Thymus (tissue), 11 donors: ENCODE measurements around the gene TRAPPC3L. TPM values are rescaled to one million over a fixed set of nuclear protein-coding genes. Genes with fewer than 3 reads are reported as not detected.

ENCODE experiments used
- DNase-seq, 9 donors: peaks; one replicate each; pipeline ENCODE4 v3.0.0-alpha.2; 2013; ENCODE audit warnings: low spot score in 9 of 9, low read depth in 6 of 9, missing footprints in 1 of 9
- H3K27ac ChIP-seq, 2 donors: one replicate each; pipeline ENCODE4 v1.5.1; 2013; ENCODE audit warnings: control low read depth in 1 of 2, low read depth in 1 of 2, low read length in 1 of 2, mild to moderate bottlenecking in 1 of 2, moderate library complexity in 1 of 2
- H3K27me3 ChIP-seq, 2 donors: one replicate each; pipeline ENCODE4 v1.5.1; 2013; ENCODE audit warnings: low read length in 1 of 2; ENCODE audit not compliant: control insufficient read depth in 2 of 2, insufficient read depth in 1 of 2
- H3K36me3 ChIP-seq, 2 donors: one replicate each; pipeline ENCODE4 v1.5.1; 2013; ENCODE audit warnings: low read length in 1 of 2, mild to moderate bottlenecking in 1 of 2, moderate library complexity in 1 of 2; ENCODE audit not compliant: control insufficient read depth in 2 of 2, insufficient read depth in 2 of 2
- H3K4me1 ChIP-seq, 2 donors: one replicate each; pipeline ENCODE4 v1.5.1; 2013; ENCODE audit warnings: low read length in 2 of 2; ENCODE audit not compliant: control insufficient read depth in 2 of 2, insufficient read depth in 2 of 2
- H3K4me3 ChIP-seq, 2 donors: one replicate each; pipeline ENCODE4 v1.5.1; 2013; ENCODE audit warnings: low read length in 2 of 2, control low read depth in 1 of 2, mild to moderate bottlenecking in 1 of 2
- H3K9me3 ChIP-seq, 2 donors: one replicate each; pipeline ENCODE4 v1.5.1; 2013; ENCODE audit warnings: low read length in 1 of 2, mild to moderate bottlenecking in 1 of 2; ENCODE audit not compliant: control insufficient read depth in 2 of 2, insufficient read depth in 1 of 2
- WGBS: extraction: QIAGEN DNeasy Blood & Tissue Kit; methylation state at CpG from one replicate; pipeline ENCODE4 v1.1.7; 2013; 5-methylcytosine and 5-hydroxymethylcytosine counted together
- polyA plus RNA-seq: library from polyadenylated mRNA; stranded (reverse); fragments of 200-250 nt; gene quantifications from one replicate; pipeline ENCODE4 v1.2.3, GENCODE V29; 2013
- total RNA-seq: library from RNA; stranded (reverse); fragments of 120-200 nt; gene quantifications from one replicate; pipeline ENCODE4 v1.2.4, GENCODE V29; 2013
- donor health status: healthy.

TRAPPC3L gene
- total and polyA plus RNA-seq, 2 donors = 0.14 to 0.18 TPM

DNA sequence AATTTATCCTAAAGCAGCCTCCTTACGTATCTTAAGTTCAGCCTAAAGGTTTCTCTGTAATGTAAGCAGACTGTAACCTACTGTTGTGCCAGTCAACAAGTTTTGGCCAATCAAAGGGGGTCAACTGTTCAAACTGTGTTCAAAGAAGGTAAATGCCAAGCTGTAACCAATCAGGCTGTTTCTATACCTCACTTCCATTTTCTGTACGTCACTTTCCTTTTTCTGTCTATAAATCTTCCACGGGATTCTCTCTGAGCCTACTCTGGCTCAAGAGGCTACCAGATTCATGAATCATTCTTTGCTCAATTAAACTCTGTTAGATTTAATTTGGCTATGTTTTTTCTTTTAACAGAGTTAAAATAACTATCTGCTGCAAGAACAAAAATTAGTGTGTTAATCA lies 89.4 kb downstream of the TRAPPC3L start:
- H3K36me3 ChIP-seq = no peaks in the 10 kb centered on the region
- no peaks in the 10 kb centered on the region for H3K9me3 ChIP-seq
- H3K4me3 ChIP-seq = no peak overlapping the region
- no peaks in the 10 kb centered on the region for H3K27me3 ChIP-seq
- H3K4me1 ChIP-seq = peaks cover 0 to 1% of the 10 kb centered on the region in 2 donors
- no peak for DNase-seq
- no peak overlapping the region for H3K27ac ChIP-seq
- 96% methylated on average over 3 of the region's 3 CpGs for WGBS

DNA sequence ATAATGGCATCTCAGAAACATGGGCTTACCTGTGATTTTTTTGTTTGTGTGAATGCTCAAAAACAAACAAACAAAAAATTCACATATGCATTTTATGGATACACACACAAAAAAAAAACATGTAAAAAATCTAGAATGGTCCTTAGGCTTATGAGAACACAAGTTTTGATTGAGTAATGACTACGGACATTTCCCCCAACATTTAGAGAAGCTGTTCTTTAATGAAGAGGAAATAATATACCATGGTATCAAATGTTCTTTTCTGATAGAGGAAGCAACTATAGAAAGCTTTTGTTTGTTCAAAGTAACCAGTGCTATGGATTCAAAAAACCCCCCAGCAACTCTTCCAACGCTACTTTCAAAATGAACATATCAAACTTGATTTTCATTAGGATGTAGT lies 93.0 kb downstream of the TRAPPC3L start:
- 93% methylated on average over 2 of the region's 2 CpGs for WGBS
- Histone ChIP-seq H3K27ac (no peak overlapping the region), H3K4me3 (no peak overlapping the region), H3K36me3 (no peaks in the 10 kb centered on the region), H3K9me3 (no peaks in the 10 kb centered on the region), H3K27me3 (no peaks in the 10 kb centered on the region), H3K4me1 (peaks cover 0 to 4% of the 10 kb centered on the region in 2 donors)
- DNase-seq = no peak

DNA sequence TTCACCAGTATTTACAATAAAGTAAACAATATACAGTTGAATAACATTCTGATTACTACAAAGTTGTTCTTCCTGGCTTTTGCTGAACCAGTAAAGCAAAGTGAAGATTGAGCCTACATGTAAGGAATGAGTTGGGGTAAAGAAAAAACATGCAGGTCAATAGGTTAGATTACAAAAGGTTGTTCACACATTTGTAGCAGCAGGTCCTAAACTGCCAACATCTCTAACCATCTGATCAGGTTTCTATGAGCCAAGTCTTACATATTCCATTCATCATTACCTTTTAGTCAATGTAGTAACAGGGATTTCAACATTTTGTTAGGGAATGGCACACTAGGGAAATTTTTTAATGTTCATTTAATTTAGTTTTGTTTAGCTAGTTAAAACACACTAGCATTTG lies 93.6 kb downstream of the TRAPPC3L start:
- no peak for DNase-seq
- H3K4me1 ChIP-seq = peaks cover 0 to 4% of the 10 kb centered on the region in 2 donors
- no peak overlapping the region for H3K27ac ChIP-seq
- no peaks in the 10 kb centered on the region for H3K27me3 ChIP-seq
- H3K9me3 ChIP-seq = no peaks in the 10 kb centered on the region
- no peaks in the 10 kb centered on the region for H3K36me3 ChIP-seq
- H3K4me3 ChIP-seq = no peak overlapping the region

DNA sequence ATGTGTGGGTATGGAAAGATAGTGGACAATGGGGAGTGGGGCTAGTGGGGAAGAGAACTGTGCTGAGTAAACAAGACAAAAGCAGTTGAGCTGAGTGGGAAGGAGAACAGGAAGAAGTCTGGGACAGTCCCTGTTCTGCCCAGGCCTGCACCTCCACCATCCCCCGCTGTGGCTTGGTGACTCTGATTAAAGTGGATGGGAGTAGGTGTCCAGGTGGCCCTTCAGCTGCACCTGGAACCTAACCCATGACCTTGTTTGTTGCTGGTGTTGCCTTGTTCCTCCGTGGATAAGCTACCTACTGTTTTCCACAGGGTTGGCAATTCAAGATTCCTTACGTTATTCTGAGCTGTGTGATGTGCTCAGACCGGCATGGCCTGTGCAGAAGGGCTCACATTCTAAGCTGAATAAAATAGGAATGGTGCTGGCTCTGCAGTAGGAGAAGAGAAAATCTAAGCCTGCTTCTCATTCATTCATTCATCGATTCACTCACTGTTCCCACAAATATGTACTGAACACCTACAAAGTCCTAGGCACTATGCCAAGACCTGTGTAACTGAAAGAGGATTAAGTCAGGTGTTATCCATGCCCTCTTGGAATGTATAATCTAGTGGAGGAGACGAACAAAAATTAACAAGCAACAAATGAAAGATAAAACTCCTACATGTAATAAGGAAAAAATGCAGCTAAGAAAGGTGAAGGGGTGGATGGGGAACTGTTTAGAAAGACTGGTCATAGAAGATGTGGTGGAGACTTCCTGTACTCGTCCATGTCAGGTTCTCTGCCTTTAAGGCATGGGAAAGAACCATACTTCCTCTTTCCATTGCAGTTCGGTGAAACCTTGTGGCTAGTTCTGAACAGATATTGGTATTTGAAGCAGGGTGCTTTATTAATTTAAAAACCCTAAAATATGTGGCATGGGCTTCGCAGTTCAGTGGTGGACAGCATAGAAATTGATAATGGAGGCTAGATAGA lies 94.4 kb downstream of the TRAPPC3L start:
- Histone ChIP-seq H3K9me3 (no peaks in the 10 kb centered on the region), H3K36me3 (no peaks in the 10 kb centered on the region), H3K4me3 (no peak overlapping the region), H3K27me3 (no peaks in the 10 kb centered on the region), H3K4me1 (peaks cover 0 to 4% of the 10 kb centered on the region in 2 donors), H3K27ac (no peak overlapping the region)
- DNase-seq = no peak
- 67% methylated on average over 9 of the region's 9 CpGs for WGBS

DNA sequence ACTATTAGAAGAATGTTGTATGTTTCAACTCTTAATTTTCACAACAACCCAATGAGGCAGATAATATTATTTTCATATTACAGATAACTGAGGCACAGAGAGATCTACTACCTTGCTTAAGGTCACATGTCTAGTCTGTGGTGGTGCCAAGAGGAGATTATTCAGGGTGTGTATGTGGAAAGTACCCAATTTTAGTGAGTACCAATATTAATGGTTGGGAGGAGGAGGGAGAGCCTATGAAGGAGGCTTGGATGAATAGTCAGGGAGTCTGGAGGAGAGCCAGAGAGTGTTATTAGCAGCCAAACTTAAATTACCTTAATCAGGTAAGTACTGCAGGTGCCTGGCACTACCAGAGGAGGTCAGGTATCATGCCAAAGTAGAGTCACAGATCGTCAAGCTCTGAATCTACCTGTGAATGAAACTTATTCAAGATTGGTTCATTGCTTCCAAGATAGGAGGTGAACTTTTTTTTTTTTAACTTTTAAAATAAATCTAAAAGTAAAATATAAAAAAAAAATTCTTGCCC lies 95.2 kb downstream of the TRAPPC3L start:
- Histone ChIP-seq H3K36me3 (no peaks in the 10 kb centered on the region), H3K27me3 (no peaks in the 10 kb centered on the region), H3K4me1 (peaks cover 0 to 5% of the 10 kb centered on the region in 2 donors), H3K27ac (no peak overlapping the region), H3K4me3 (no peak overlapping the region), H3K9me3 (no peaks in the 10 kb centered on the region)
- no peak for DNase-seq
- WGBS = 97% methylated on average over 1 of the region's 1 CpG

DNA sequence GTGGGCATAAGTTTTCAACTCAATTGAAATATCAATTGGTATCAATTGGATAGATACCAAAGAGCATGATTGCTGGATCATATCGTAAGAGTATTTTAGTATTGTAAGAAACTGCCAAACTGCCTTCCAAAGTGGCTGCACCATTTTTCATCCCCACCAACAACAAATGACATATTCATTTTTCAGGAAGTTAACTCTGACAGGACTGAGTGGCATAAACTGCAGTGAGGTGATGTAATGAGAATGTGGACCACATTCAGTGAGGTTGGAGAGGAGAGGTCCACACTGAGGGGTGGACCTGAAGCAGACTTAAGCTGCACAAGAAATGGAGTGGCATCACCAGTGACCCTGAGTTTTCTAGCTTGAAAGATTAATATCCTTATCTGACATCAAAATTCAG lies 95.9 kb downstream of the TRAPPC3L start:
- H3K27me3 ChIP-seq = no peaks in the 10 kb centered on the region
- no peaks in the 10 kb centered on the region for H3K9me3 ChIP-seq
- DNase-seq = no peak
- WGBS = 94% methylated on average over 1 of the region's 1 CpG
- H3K27ac ChIP-seq = no peak overlapping the region
- no peak overlapping the region for H3K4me3 ChIP-seq
- no peaks in the 10 kb centered on the region for H3K36me3 ChIP-seq
- peaks cover 6 to 12% of the 10 kb centered on the region in 2 donors for H3K4me1 ChIP-seq

DNA sequence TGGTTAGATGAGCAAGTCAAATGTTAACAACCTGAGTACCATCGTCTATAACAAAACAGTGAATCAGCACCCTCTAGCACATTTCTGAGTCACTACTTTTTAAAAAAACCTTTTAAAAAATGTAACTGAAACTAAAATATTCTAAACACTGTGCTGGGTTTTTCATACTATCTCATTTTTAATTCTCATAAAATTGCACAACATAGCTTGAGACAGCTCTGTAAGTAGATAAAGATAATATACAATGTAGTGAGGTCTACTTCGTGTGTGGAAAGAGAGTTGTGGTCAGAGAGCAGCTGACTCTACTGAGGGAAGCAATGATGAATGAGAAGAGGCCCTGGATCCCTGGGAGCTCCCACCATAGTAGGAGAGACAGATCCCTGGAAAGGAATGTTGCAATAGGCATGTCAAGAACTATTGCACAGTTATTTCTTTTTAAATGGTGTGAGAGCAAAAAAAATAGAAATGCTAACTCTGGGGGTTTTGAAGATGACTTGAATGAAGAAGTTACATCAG lies 97.9 kb downstream of the TRAPPC3L start:
- H3K36me3 ChIP-seq = no peaks in the 10 kb centered on the region
- peaks cover 6 to 13% of the 10 kb centered on the region in 2 donors for H3K4me1 ChIP-seq
- H3K27me3 ChIP-seq = no peaks in the 10 kb centered on the region
- H3K9me3 ChIP-seq = no peaks in the 10 kb centered on the region
- H3K27ac ChIP-seq = no peak overlapping the region
- 13% methylated on average over 2 of the region's 2 CpGs for WGBS
- DNase-seq = no peak
- no peak overlapping the region for H3K4me3 ChIP-seq

DNA sequence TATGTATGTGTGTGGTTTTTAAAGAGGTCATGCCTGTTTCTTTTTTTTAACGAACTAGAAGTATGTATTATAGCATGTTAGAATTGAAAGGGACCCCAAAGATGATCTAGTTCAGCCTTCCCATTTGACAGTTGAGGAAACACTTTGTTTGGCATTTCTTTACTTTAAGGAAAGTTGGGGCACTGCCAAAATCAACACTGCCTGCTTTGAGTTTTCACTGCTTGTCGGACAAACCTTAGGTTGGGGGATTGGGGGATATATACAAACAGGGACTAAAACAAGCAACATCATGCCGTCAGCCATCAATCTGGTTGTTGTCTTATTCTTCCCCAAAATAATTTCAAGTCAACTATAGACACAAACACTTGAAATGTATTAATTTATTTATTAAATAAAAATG lies 98.4 kb downstream of the TRAPPC3L start:
- H3K4me1 ChIP-seq = peaks cover 6 to 13% of the 10 kb centered on the region in 2 donors
- no peaks in the 10 kb centered on the region for H3K36me3 ChIP-seq
- H3K27ac ChIP-seq = no peak overlapping the region
- no peak overlapping the region for H3K4me3 ChIP-seq
- DNase-seq = no peak
- H3K9me3 ChIP-seq = no peaks in the 10 kb centered on the region
- 91% methylated on average over 3 of the region's 3 CpGs for WGBS
- no peaks in the 10 kb centered on the region for H3K27me3 ChIP-seq

DNA sequence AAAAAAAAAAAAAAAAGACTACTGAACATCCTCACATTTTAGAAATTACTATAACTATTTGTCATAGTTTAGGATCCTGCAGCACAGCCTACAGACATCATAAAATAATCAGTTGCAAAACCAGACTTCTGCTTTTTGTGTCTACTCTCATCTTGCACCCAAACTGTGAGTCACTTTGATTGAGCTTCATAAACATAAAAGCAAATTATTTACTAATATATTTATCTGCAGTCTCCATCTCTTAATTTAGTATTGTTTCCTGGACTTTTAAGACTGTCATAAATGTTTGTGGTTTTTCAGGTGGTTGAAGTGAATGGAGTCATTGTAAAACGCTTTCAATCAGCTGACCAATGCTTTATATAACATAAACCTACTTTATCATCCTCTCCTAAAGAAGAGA lies 99.1 kb downstream of the TRAPPC3L start:
- Histone ChIP-seq H3K27me3 (no peaks in the 10 kb centered on the region), H3K4me3 (no peak overlapping the region), H3K4me1 (peaks cover 6 to 13% of the 10 kb centered on the region in 2 donors), H3K9me3 (no peaks in the 10 kb centered on the region), H3K36me3 (no peaks in the 10 kb centered on the region), H3K27ac (no peak overlapping the region)
- DNase-seq = no peak
- WGBS = 69% methylated on average over 1 of the region's 1 CpG
